Mesodermal cell (in vitro differentiated cells): ENCODE measurements around the gene WDR76.

Source experiments
- H3K27ac ChIP-seq: 2 replicates; pipeline ENCODE4 v1.7.0; 2013; ENCODE audit warnings: mild to moderate bottlenecking, low read depth, low read length, moderate library complexity; ENCODE audit not compliant: severe bottlenecking
- H3K36me3 ChIP-seq: 2 replicates; pipeline ENCODE4 v1.7.1; 2013; ENCODE audit warnings: mild to moderate bottlenecking, low read length, moderate library complexity; ENCODE audit not compliant: control insufficient read depth, insufficient read depth
- H3K4me1 ChIP-seq: one replicate; pipeline ENCODE4 v1.7.1; 2013; ENCODE audit warnings: mild to moderate bottlenecking, low read length; ENCODE audit not compliant: insufficient read depth, control insufficient read depth, poor library complexity, severe bottlenecking
- H3K4me3 ChIP-seq: 2 replicates; pipeline ENCODE4 v1.7.0; 2013; ENCODE audit warnings: low read length, control low read depth, mild to moderate bottlenecking; ENCODE audit not compliant: insufficient read depth, poor library complexity, severe bottlenecking; ENCODE audit errors: extremely low read depth
- H3K9me3 ChIP-seq: 2 replicates; pipeline ENCODE4 v1.7.1; 2013; ENCODE audit warnings: mild to moderate bottlenecking, low read length, moderate library complexity; ENCODE audit not compliant: control insufficient read depth
- WGBS, 2 experiments: methylation state at CpG; one replicate each; pipeline ENCODE4 v1.1.5; 2013; ENCODE audit warnings: missing lambda C conversion rate in 2 of 2; ENCODE audit not compliant: insufficient coverage in 2 of 2; 5-methylcytosine and 5-hydroxymethylcytosine counted together

The WDR76 gene

DNA sequence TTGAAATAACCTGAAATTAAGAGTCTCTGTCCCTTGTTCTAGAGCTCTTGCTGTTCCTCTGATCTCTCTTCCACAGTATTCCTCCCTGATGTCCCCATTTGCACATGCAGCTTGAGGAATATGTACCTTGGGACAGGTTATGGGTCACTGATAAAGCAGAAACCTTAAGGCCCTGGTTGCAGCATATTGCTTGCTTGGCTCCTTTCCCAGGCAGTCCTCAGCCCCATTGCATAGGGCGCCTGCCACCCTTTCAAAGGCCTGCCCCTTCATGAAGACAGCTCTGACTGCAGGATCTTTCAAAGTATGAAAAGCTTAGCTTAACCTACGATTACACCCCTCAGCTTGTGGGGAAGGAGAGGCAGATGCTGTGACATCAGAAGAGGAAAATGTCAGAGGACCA is 51.6 kb downstream of the WDR76 start:
- H3K27ac ChIP-seq: no peak overlapping the region
- H3K36me3 ChIP-seq: peaks cover 9% of the 10 kb centered on the region
- no peaks in the 10 kb centered on the region for H3K4me1 ChIP-seq
- no peaks in the 10 kb centered on the region for H3K9me3 ChIP-seq
- WGBS, 2 experiments: 100% methylated on average over 2 of the region's 2 CpGs; no CpG with 5 or more reads in 1 of the 2 experiments
- H3K4me3 ChIP-seq: no peak overlapping the region

DNA sequence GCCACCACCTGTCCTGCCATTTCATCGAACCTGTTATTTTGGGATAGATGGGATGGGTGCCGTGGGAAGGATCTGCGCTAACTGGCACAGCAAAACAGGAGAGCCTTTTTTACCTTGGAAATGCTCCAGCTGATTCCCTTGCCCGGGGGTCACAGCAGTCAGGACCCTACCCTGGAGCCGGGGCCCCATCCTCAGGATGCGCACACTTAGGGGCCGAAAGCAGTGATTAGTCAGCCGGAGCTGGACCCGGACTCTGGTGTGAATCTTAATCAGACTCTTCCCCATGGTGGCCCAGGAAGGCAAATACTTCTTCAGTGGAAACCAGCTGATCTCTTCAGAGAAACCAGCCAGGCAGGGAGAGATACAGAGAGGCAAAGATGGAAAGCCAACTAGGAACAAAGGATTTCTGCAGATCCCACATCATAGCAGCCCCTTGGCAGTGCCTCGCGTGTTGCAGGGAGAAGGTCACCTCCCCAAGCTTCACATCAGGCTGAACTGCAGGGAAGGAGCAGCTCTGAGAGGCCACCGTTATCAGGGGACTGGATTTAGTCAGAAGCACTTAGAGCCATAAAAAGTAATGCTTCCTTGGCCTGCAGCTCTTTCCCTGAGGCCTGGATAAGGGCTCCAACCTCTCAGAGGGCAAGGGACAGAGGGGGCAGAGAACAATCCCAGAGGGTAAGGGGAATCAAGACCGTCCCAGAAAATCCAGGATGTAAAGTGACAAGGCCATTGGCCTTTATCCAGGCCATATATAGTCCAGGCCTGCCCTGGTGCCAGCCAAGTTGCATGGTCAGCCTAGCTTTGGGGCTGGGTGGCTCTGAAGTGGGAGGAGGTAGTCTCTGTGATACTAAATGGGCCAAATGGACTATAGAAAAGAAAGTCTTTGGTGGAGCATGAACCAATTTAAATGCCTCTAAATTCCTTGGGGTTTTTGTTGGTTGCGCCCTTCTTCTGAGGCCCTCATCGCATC is 52.9 kb downstream of the WDR76 start:
- Histone ChIP-seq H3K36me3 (peaks cover 3% of the 10 kb centered on the region), H3K4me1 (no peaks in the 10 kb centered on the region), H3K4me3 (no peak overlapping the region), H3K27ac (peak overlapping the region; percentile 33), H3K9me3 (no peaks in the 10 kb centered on the region)
- 93% methylated on average over 12 of the region's 15 CpGs for WGBS, 2 experiments

DNA sequence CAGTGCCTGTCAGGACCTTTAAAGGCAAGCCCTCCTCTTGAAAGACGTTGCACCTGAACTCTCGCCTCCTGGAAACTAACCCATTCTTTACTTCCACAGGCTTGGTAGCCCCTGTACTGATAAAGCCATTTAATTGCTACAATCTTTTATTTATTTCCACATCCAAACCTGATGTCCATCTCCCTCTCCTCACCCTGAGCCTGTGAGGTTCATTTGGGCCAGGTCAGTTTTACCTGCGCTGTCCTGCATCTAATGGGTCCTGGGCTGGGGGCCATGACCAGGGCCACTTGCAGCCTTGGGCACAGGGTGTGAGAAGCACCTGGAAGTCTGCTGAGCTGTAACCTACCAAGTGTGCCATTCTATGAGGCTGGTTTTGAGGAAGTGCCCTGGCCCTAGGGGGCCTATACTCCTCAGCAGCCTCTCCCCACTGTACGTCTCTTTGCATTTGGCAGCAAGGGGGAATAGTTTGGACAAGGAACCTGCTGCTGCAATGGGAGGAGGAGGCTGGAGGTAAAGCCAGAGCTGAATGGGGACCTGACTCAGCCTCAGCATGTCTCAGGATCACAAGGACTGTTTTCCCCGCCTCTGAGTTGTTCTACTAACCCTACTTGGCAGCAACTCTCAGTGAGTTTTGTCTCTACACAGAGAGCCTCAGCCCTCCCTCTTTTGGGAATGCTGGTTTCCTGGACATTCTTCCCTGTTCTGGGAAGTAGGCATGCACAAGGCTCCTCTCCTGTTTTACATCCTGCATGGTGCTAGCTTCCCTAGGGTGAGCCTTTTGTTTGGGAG is 53.8 kb downstream of the WDR76 start:
- H3K9me3 ChIP-seq: no peaks in the 10 kb centered on the region
- no peaks in the 10 kb centered on the region for H3K4me1 ChIP-seq
- peaks cover 6% of the 10 kb centered on the region for H3K36me3 ChIP-seq
- 83 to 87% methylated on average over 3 of the region's 5 CpGs for WGBS, 2 experiments
- H3K4me3 ChIP-seq: no peak overlapping the region
- H3K27ac ChIP-seq: no peak overlapping the region

DNA sequence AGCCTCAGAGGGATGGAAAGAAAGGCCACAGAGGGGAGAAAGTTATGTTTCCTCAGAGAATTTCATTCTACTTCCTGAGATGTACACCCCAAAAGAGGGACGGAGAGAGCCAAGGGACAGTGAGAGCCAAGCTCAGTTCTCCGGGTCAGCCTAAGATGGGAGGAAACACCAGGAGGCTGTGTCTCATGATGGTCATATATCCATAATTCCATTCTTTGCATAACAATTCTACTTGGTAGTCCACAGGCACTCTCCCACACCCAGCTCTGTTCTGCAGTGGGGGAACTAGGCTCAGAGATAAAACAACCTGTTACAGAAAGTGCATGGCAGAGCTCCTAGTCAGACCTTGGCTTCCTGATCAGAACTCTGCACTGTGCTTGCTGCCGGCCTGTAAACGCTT is 54.4 kb downstream of the WDR76 start:
- H3K9me3 ChIP-seq: no peaks in the 10 kb centered on the region
- H3K4me3 ChIP-seq: no peak overlapping the region
- WGBS, 2 experiments: 90 to 97% methylated on average over 2 to 3 of the region's 4 CpGs
- H3K4me1 ChIP-seq: no peaks in the 10 kb centered on the region
- H3K36me3 ChIP-seq: peaks cover 5% of the 10 kb centered on the region
- no peak overlapping the region for H3K27ac ChIP-seq

DNA sequence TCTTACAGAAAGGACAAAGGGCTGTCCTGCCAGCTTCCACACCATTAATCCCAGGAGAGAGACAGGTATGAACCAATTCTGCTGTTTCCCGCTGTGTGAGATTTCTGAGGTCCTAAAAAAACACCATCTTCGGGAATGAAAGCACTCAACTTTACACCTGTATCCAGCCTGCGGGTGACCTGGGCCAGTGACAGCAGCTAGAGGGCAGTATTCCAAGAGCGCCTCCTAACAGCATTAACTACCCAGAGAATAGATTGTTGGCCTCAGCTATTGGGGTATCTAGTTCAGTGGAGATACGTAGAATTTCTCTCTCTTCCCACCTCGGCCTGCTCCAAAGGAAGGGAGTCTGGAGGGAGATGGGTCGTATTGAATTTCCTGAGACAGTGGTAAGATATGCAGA is 55.1 kb downstream of the WDR76 start:
- peaks cover 3% of the 10 kb centered on the region for H3K36me3 ChIP-seq
- no peak overlapping the region for H3K27ac ChIP-seq
- 67 to 100% methylated on average over 1 to 3 of the region's 7 CpGs for WGBS, 2 experiments
- no peaks in the 10 kb centered on the region for H3K9me3 ChIP-seq
- H3K4me1 ChIP-seq: no peaks in the 10 kb centered on the region
- no peak overlapping the region for H3K4me3 ChIP-seq

DNA sequence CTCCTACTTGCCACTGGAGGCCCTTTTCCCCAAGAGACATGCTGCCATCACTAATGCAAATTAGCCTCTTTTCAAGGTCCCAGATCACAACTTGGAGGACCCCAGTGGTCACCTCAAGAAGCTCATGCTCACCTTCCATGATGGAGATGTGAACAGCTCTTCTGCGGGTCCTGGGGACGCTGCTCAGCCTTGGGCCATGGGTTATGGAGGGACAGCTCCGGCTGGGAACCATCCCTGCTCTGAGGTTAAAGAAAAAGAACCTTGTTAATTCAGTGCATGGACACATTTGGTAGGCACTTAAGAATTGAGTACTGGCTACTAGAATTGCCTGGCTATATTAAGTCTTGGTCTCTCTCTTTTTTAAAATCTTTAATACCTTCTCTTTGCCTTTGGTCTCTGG is 56.8 kb downstream of the WDR76 start:
- peaks cover 3% of the 10 kb centered on the region for H3K36me3 ChIP-seq
- 82 to 86% methylated on average over 3 of the region's 3 CpGs for WGBS, 2 experiments
- no peak overlapping the region for H3K4me3 ChIP-seq
- no peak overlapping the region for H3K27ac ChIP-seq
- no peaks in the 10 kb centered on the region for H3K4me1 ChIP-seq
- no peaks in the 10 kb centered on the region for H3K9me3 ChIP-seq

DNA sequence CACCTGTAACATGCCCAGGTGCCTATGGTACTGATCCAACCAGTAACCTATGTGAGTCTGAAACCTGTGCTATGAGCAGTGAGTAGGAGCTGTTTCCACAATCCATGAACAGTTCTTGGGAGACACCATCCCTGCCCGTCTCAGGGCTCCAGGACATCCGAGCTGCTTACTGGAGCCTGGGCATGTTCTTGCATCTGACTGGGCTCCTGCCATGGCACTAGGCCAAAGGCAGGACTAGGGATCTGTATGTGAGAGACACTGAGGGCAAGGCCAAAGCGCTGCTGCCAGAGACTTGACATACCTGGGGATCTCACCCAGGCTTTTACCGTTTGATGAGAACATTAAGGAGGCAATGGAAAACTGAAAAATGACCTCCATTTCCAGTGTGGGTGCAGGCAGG is 59.8 kb downstream of the WDR76 start:
- Histone ChIP-seq H3K9me3 (no peaks in the 10 kb centered on the region), H3K27ac (no peak overlapping the region), H3K4me3 (no peak overlapping the region), H3K36me3 (peaks cover 3% of the 10 kb centered on the region), H3K4me1 (no peaks in the 10 kb centered on the region)
- WGBS, 2 experiments: 93 to 98% methylated on average over 3 to 4 of the region's 4 CpGs

DNA sequence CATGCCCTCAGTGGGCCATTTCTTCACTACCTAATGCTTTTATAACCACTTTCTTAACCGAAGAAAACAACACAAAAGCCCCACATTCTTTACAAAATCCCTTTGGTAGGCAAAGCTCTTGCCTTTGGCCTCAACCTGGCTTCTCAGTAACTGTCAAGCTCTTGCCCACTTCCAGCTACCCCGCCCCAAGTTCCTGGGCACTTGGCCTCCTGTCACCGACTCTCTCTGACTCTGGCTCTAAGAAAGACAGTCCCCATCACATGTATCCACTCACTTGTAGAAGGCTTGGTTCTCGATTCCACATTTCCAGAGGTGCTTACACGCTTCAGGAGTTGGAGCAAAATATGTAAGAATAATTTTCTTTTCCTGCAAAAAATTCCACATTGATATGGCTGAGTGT is 61.1 kb downstream of the WDR76 start:
- WGBS, 2 experiments: 96 to 97% methylated on average over 3 of the region's 5 CpGs
- H3K9me3 ChIP-seq: no peaks in the 10 kb centered on the region
- peaks cover 3% of the 10 kb centered on the region for H3K36me3 ChIP-seq
- H3K4me1 ChIP-seq: no peaks in the 10 kb centered on the region
- H3K4me3 ChIP-seq: no peak overlapping the region
- H3K27ac ChIP-seq: no peak overlapping the region

DNA sequence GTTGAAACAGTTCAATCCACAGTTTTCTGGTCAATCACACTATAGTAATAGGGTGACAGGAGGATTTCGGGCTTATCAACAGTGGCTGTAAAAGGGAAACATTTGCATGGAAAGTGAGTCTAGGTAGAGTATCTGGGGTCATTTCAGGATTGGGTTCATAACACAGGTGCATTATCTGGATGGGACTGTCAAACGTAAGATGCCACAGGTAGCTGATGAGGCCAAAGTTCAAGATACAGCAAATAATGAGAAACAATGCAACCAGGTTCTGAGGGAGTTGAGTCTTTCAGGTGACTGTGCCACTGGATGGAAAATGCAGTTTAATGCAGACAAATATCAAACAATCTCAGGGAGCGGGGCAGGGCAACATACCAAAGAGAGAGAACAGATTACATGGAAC is 62.2 kb downstream of the WDR76 start:
- Histone ChIP-seq H3K27ac (no peak overlapping the region), H3K4me3 (no peak overlapping the region), H3K4me1 (no peaks in the 10 kb centered on the region), H3K9me3 (no peaks in the 10 kb centered on the region), H3K36me3 (peaks cover 3% of the 10 kb centered on the region)
- 86 to 90% methylated on average over 2 to 3 of the region's 3 CpGs for WGBS, 2 experiments

DNA sequence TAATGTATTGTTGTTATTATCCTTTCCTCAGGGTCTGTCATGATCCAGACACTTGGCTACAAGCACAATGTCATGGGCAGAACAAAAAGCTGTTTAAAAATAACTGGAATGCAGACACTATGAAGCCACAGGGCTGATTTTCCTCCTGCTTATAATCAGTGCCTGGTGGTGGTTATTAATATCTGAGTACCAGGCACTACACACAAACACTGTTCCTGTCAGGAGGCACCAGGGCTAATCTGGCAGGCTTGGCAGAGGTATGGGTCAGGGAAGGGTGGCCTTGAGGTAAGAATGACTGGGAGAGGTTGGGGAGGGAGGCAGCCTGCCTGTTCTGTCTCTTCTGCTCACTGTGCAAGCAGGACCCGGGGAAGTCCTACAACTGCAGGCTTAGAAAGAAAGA is 67.2 kb downstream of the WDR76 start:
- Histone ChIP-seq H3K36me3 (no peaks in the 10 kb centered on the region), H3K4me3 (no peak overlapping the region), H3K9me3 (no peaks in the 10 kb centered on the region), H3K4me1 (no peaks in the 10 kb centered on the region), H3K27ac (no peak overlapping the region)
- 92 to 100% methylated on average over 1 of the region's 1 CpG for WGBS, 2 experiments
